CD14-positive monocyte (primary cell): ENCODE data around the gene OVCA2. TPM values are rescaled to one million over a fixed set of nuclear protein-coding genes. Genes with fewer than 3 reads are reported as not detected.

Experiments used
- DNase-seq, 3 donors: peaks; one replicate each; pipeline ENCODE4 v3.0.0-alpha.2; 2011 to 2022
- H2AFZ ChIP-seq: 2 replicates; pipeline ENCODE4 v1.6.0; 2012; ENCODE audit warnings: mild to moderate bottlenecking, low read depth, low read length, inconsistent platforms; ENCODE audit not compliant: insufficient read depth, poor library complexity, severe bottlenecking
- H3K27ac ChIP-seq, 2 donors: 1 replicate in 1 of 2; 2 replicates in 1 of 2; pipeline ENCODE4 v1.5.1; 2012 to 2013; ENCODE audit warnings: low read length in 2 of 2, control low read depth in 1 of 2, inconsistent platforms in 1 of 2, low read depth in 1 of 2, mild to moderate bottlenecking in 1 of 2
- H3K27me3 ChIP-seq, 2 donors: one replicate each; pipeline versions ENCODE4 v1.6.0 to v1.6.1; 2011 to 2013; ENCODE audit warnings: low read length in 2 of 2; ENCODE audit not compliant: control insufficient read depth in 2 of 2, insufficient read depth in 2 of 2
- H3K36me3 ChIP-seq, 2 donors: replicated peaks in 1 of 2; 1 replicate in 1 of 2; 2 replicates in 1 of 2; pipeline versions ENCODE4 v1.5.1 to v1.6.1; 2012 to 2013; ENCODE audit warnings: low read length in 2 of 2, control low read depth in 1 of 2, inconsistent platforms in 1 of 2, mild to moderate bottlenecking in 1 of 2; ENCODE audit not compliant: insufficient read depth in 2 of 2, control insufficient read depth in 1 of 2
- H3K4me1 ChIP-seq, 2 donors: 1 replicate in 1 of 2; 2 replicates in 1 of 2; pipeline versions ENCODE4 v1.5.1 to v1.6.1; 2012 to 2013; ENCODE audit warnings: low read length in 2 of 2, control low read depth in 1 of 2, inconsistent platforms in 1 of 2, mild to moderate bottlenecking in 1 of 2, moderate library complexity in 1 of 2; ENCODE audit not compliant: insufficient read depth in 2 of 2, control insufficient read depth in 1 of 2
- H3K4me2 ChIP-seq: replicated peaks from 2 replicates; pipeline ENCODE3; 2012; ENCODE audit warnings: low read length, moderate library complexity, mild to moderate bottlenecking; ENCODE audit not compliant: poor library complexity, severe bottlenecking; ENCODE audit errors: extremely low read depth
- H3K4me3 ChIP-seq, 3 experiments: fragments of 200-600 bp in 1 of 3; sonication (generic) in 1 of 3; replicated peaks in 1 of 3; 1 replicate in 2 of 3; 2 replicates in 1 of 3; pipeline ENCODE4 v1.5.1; 2011 to 2013; ENCODE audit warnings: low read length in 3 of 3, mild to moderate bottlenecking in 3 of 3, control low read depth in 2 of 3, low read depth in 2 of 3, inconsistent platforms in 1 of 3, moderate library complexity in 1 of 3
- H3K79me2 ChIP-seq: 2 replicates; pipeline ENCODE4 v1.6.0; 2012; ENCODE audit warnings: mild to moderate bottlenecking, control low read depth, inconsistent platforms, low read length, moderate library complexity; ENCODE audit not compliant: insufficient read depth
- H3K9ac ChIP-seq: 2 replicates; pipeline ENCODE4 v1.6.0; 2017; ENCODE audit warnings: low read length, mild to moderate bottlenecking; ENCODE audit not compliant: insufficient read depth, poor library complexity, severe bottlenecking
- H3K9me3 ChIP-seq, 2 donors: replicated peaks in 1 of 2; 1 replicate in 1 of 2; 2 replicates in 1 of 2; pipeline versions ENCODE4 v1.5.1 to v1.6.1; 2012 to 2013; ENCODE audit warnings: low read length in 2 of 2, control low read depth in 1 of 2; ENCODE audit not compliant: control insufficient read depth in 1 of 2, insufficient read depth in 1 of 2
- H4K20me1 ChIP-seq: 2 replicates; pipeline ENCODE4 v1.6.0; 2012; ENCODE audit warnings: mild to moderate bottlenecking, low read length, control low read depth, moderate library complexity; ENCODE audit not compliant: insufficient read depth
- H3K27ac Mint-ChIP-seq, 7 donors: one replicate each; pipeline ENCODE4 v1.8.0; 2020; ENCODE audit warnings: mild to moderate bottlenecking in 7 of 7, mixed read lengths in 7 of 7, moderate library complexity in 6 of 7, inconsistent platforms in 2 of 7
- H3K27me3 Mint-ChIP-seq, 3 donors: one replicate each; pipeline ENCODE4 v1.8.0; 2021 to 2022; ENCODE audit warnings: low read depth in 3 of 3, mild to moderate bottlenecking in 3 of 3, mixed read lengths in 3 of 3, moderate library complexity in 3 of 3, inconsistent platforms in 1 of 3
- H3K36me3 Mint-ChIP-seq, 2 donors: one replicate each; pipeline ENCODE4 v1.8.0; 2020; ENCODE audit warnings: mixed read lengths in 2 of 2, inconsistent platforms in 1 of 2, mild to moderate bottlenecking in 1 of 2
- H3K4me1 Mint-ChIP-seq: one replicate; pipeline ENCODE4 v1.8.0; 2020; ENCODE audit warnings: mild to moderate bottlenecking, mixed read lengths
- H3K4me3 Mint-ChIP-seq, 2 donors: one replicate each; pipeline ENCODE4 v1.8.0; 2020; ENCODE audit warnings: mild to moderate bottlenecking in 2 of 2, mixed read lengths in 2 of 2, moderate library complexity in 1 of 2
- H3K9me3 Mint-ChIP-seq, 7 donors: one replicate each; pipeline ENCODE4 v1.8.0; 2020 to 2022; ENCODE audit warnings: mixed read lengths in 7 of 7, mild to moderate bottlenecking in 6 of 7, moderate library complexity in 6 of 7, inconsistent platforms in 2 of 7
- CTCF ChIP-seq: fragments of 200-600 bp; IDR thresholded peaks from one replicate; pipeline ENCODE4 v1.8.0; 2022; ENCODE audit warnings: antibody characterized with exemption, mild to moderate bottlenecking
- WGBS: methylation state at CpG from one replicate; pipeline ENCODE4 v1.1.5; 2013; ENCODE audit warnings: missing lambda C conversion rate; ENCODE audit not compliant: insufficient coverage; 5-methylcytosine and 5-hydroxymethylcytosine counted together
- intact Hi-C, 2 donors: fragments of 100-400 bp; cut with micrococcal nuclease; formaldehyde crosslinking; loops; one replicate each; pipeline versions ENCODE4 v1.15.0 to v1.15.1; 2023
- polyA plus RNA-seq, 3 donors: library from polyadenylated mRNA; depleted of rRNA in 1 of 3; unstranded in 2 of 3; stranded (reverse) in 1 of 3; fragments of 300-500 nt in 2 of 3; fragments of >200 nt in 1 of 3; fragmentation: Illumina TruSeq in 2 of 3; gene quantifications; 1 replicate in 2 of 3; 2 replicates in 1 of 3; pipeline ENCODE4 v1.2.3, GENCODE V29; 2012 to 2021

OVCA2 gene
- polyA plus RNA-seq, 3 donors = 30.5 to 94.9 (median 69.1) TPM

- no peak for DNase-seq
- Histone ChIP-seq H3K4me3 (no peak overlapping the region), H3K27me3 (peaks cover 8 to 16% of the 10 kb centered on the region in 2 donors), H3K9me3 (no peaks in the 10 kb centered on the region), H3K9ac (no peak overlapping the region), H2AFZ (no peak overlapping the region), H3K4me2 (no peak overlapping the region), H4K20me1 (peaks cover 4% of the 10 kb centered on the region), H3K27ac (no peak overlapping the region), H3K4me1 (peaks cover 15 to 18% of the 10 kb centered on the region in 2 donors), H3K36me3 (peaks cover 8 to 21% of the 10 kb centered on the region in 2 donors), H3K79me2 (peaks cover 16% of the 10 kb centered on the region)
- intact Hi-C loops = no loop called here
- Mint-ChIP-seq H3K4me1 (peaks cover 17% of the 10 kb centered on the region), H3K9me3 (peaks cover 0 to 2% (median 0%) of the 10 kb centered on the region in 7 donors), H3K27me3 (peaks cover 16 to 21% (median 19%) of the 10 kb centered on the region in 3 donors), H3K4me3 (no peak overlapping the region), H3K27ac (no peak overlapping the region), H3K36me3 (peaks cover 17 to 26% of the 10 kb centered on the region in 2 donors)
- TF ChIP-seq CTCF = no peak
- WGBS = 100% methylated on average over 2 of the region's 6 CpGs
Measured at GRCh38 chr17:2043785-2044184, 2.0 kb downstream of the OVCA2 start.

- Histone ChIP-seq H3K4me2 (no peak overlapping the region), H3K27me3 (peaks cover 13 to 21% of the 10 kb centered on the region in 2 donors), H3K4me1 (peaks cover 20 to 24% of the 10 kb centered on the region in 2 donors), H3K9me3 (no peaks in the 10 kb centered on the region), H3K36me3 (peaks cover 8 to 21% of the 10 kb centered on the region in 2 donors), H3K9ac (no peak overlapping the region), H4K20me1 (peaks cover 4% of the 10 kb centered on the region), H3K79me2 (peaks cover 16% of the 10 kb centered on the region), H3K4me3 (no peak overlapping the region), H3K27ac (no peak overlapping the region), H2AFZ (no peak overlapping the region)
- intact Hi-C loops = no loop called here
- TF ChIP-seq CTCF = no peak
- no peak for DNase-seq
- Mint-ChIP-seq H3K9me3 (peaks cover 0 to 2% (median 0%) of the 10 kb centered on the region in 7 donors), H3K27me3 (peaks cover 21 to 27% (median 25%) of the 10 kb centered on the region in 3 donors), H3K36me3 (peaks cover 17 to 26% of the 10 kb centered on the region in 2 donors), H3K4me1 (peaks cover 23% of the 10 kb centered on the region), H3K27ac (no peak overlapping the region), H3K4me3 (no peak overlapping the region)
- 92% methylated on average over 3 of the region's 5 CpGs for WGBS
Measured at GRCh38 chr17:2044263-2044894, 2.6 kb downstream of the OVCA2 start.
